ENCODE results near the gene DLL4.

DNA sequence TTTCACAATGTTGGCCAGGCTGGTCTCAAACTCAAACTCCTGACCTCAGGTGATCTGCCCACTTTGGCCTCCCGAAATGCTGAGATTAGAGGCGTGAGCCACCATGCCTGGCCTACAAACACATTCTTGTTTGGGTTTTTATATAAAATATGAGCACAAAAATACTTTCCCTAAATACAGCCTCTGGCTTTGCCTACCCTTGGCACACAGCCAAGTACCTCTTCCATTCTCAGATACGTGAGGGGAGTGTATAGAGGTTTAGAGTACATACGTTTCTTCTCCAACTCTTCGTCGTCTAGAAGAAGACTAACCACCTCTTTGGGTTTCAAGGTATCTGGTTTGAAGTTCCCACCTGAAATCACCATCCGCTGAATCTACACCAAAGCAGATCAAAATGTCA lies 57.7 kb downstream of the DLL4 start:
- TF ChIP-seq, protein P1, sequence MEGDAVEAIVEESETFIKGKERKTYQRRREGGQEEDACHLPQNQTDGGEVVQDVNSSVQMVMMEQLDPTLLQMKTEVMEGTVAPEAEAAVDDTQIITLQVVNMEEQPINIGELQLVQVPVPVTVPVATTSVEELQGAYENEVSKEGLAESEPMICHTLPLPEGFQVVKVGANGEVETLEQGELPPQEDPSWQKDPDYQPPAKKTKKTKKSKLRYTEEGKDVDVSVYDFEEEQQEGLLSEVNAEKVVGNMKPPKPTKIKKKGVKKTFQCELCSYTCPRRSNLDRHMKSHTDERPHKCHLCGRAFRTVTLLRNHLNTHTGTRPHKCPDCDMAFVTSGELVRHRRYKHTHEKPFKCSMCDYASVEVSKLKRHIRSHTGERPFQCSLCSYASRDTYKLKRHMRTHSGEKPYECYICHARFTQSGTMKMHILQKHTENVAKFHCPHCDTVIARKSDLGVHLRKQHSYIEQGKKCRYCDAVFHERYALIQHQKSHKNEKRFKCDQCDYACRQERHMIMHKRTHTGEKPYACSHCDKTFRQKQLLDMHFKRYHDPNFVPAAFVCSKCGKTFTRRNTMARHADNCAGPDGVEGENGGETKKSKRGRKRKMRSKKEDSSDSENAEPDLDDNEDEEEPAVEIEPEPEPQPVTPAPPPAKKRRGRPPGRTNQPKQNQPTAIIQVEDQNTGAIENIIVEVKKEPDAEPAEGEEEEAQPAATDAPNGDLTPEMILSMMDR (IDR thresholded peaks at IDR 0.05; ENCODE audit: low read depth, low read length) = no peak
- no peak for TF ChIP-seq EZH2phosphoT487 (IDR thresholded peaks at IDR 0.05; ENCODE audit: low read depth)

Data from OCI-LY3 (cell line).